ENCODE measurements around the gene EHD2. TPM values are rescaled to one million over a fixed set of nuclear protein-coding genes. Genes with fewer than 3 reads are reported as not detected.

Gene EHD2
- total RNA-seq, 1 donor from 2014 or later: 159 TPM

- no peak for DNase-seq (ENCODE audit: low read depth)
- FAIRE-seq: no peak
- no peak overlapping the region for H3K4me3 ChIP-seq (ENCODE audit: insufficient read depth, low read depth, low read length)
- H2AFZ ChIP-seq (ENCODE audit: low read depth, low read length): no peak overlapping the region
- H3K9me3 ChIP-seq (ENCODE audit: insufficient read depth, low read depth, low read length): no peaks in the 10 kb centered on the region
- H4K20me1 ChIP-seq (ENCODE audit: insufficient read depth, low read length): peaks cover 49% of the 10 kb centered on the region
- no peaks in the 10 kb centered on the region for H3K27me3 ChIP-seq (ENCODE audit: insufficient read depth, low read length)
- Mint-ChIP-seq H3K27ac (ENCODE audit: unreplicated experiment) (no peak overlapping the region), H3K36me3 (ENCODE audit: low read depth, unreplicated experiment) (peaks cover 4% of the 10 kb centered on the region), H3K4me3 (ENCODE audit: unreplicated experiment) (no peak overlapping the region), H3K4me1 (ENCODE audit: low read depth, unreplicated experiment) (no peaks in the 10 kb centered on the region), H3K9me3 (ENCODE audit: unreplicated experiment) (no peaks in the 10 kb centered on the region), H3K27me3 (ENCODE audit: low read depth, unreplicated experiment) (no peaks in the 10 kb centered on the region)
- H3K9ac ChIP-seq (ENCODE audit: low read length): no peak overlapping the region
- H3K79me2 ChIP-seq (ENCODE audit: insufficient read depth, low read length): peaks cover 9% of the 10 kb centered on the region
- peaks cover 5% of the 10 kb centered on the region for H3K36me3 ChIP-seq (ENCODE audit: insufficient read depth, low read length)
- no peak overlapping the region for H3K4me2 ChIP-seq (ENCODE audit: low read length)
- no peak overlapping the region for H3K27ac ChIP-seq (ENCODE audit: low read depth, low read length)
- no peak for TF ChIP-seq CTCF (IDR thresholded peaks at IDR 0.05; ENCODE audit: insufficient read depth, low read depth, low read length)
- TF ChIP-seq EZH2 (IDR thresholded peaks at IDR 0.05; ENCODE audit: insufficient read depth, low read length): no peak
- H3K4me1 ChIP-seq (ENCODE audit: insufficient read depth, low read length): no peaks in the 10 kb centered on the region
These were observed 19.3 kb upstream of the EHD2 start for GRCh38 chr19:47693903-47694302.

DNA sequence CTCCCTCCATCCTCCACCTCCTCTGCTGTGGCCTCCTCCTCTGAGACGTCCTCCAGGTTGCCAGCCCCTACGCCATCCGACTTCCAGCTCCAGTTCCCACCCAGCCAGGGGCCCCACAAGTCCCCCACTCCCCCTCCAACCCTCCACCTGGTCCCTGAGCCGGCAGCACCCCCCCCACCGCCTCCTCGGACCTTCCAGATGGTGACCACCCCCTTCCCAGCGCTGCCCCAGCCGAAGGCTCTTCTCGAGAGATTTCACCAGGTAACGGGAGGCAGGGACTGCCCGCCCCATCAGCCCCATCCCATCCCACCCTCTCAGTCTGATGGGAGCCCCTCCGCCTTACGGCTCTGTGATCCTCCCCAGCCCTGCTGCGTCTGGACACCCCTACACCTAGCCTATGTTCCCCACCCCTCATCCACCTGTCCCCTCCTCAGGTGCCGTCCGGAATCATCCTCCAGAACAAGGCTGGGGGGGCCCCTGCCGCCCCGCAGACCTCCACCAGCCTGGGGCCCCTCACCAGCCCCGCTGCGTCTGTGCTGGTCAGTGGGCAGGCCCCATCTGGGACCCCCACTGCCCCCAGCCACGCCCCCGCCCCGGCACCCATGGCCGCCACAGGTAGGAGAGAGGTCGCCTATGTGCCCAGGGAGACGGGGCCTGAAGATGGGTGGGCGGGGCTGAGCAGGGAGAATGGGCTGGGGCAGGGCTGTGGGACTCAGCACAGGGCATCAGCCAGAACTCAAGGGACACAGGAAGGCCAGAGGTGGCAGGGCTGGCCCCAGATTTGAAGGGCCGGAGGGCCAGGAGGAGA is 18.6 kb upstream of the EHD2 start:
- Mint-ChIP-seq H3K36me3 (ENCODE audit: low read depth, unreplicated experiment) (peaks cover 4% of the 10 kb centered on the region), H3K27ac (ENCODE audit: unreplicated experiment) (no peak overlapping the region), H3K4me3 (ENCODE audit: unreplicated experiment) (no peak overlapping the region), H3K27me3 (ENCODE audit: low read depth, unreplicated experiment) (no peaks in the 10 kb centered on the region), H3K4me1 (ENCODE audit: low read depth, unreplicated experiment) (no peaks in the 10 kb centered on the region), H3K9me3 (ENCODE audit: unreplicated experiment) (no peaks in the 10 kb centered on the region)
- no peak overlapping the region for H3K4me2 ChIP-seq (ENCODE audit: low read length)
- H3K9me3 ChIP-seq (ENCODE audit: insufficient read depth, low read depth, low read length): no peaks in the 10 kb centered on the region
- no peak overlapping the region for H3K27ac ChIP-seq (ENCODE audit: low read depth, low read length)
- no peak overlapping the region for H2AFZ ChIP-seq (ENCODE audit: low read depth, low read length)
- H3K79me2 ChIP-seq (ENCODE audit: insufficient read depth, low read length): peaks cover 9% of the 10 kb centered on the region
- peaks cover 55% of the 10 kb centered on the region for H4K20me1 ChIP-seq (ENCODE audit: insufficient read depth, low read length)
- no peaks in the 10 kb centered on the region for H3K4me1 ChIP-seq (ENCODE audit: insufficient read depth, low read length)
- no peak for FAIRE-seq
- H3K36me3 ChIP-seq (ENCODE audit: insufficient read depth, low read length): peaks cover 8% of the 10 kb centered on the region
- TF ChIP-seq EZH2 (IDR thresholded peaks at IDR 0.05; ENCODE audit: insufficient read depth, low read length) (no peak), CTCF (IDR thresholded peaks at IDR 0.05; ENCODE audit: insufficient read depth, low read depth, low read length) (no peak)
- H3K9ac ChIP-seq (ENCODE audit: low read length): no peak overlapping the region
- H3K4me3 ChIP-seq (ENCODE audit: insufficient read depth, low read depth, low read length): no peak overlapping the region
- no peaks in the 10 kb centered on the region for H3K27me3 ChIP-seq (ENCODE audit: insufficient read depth, low read length)
- DNase-seq (ENCODE audit: low read depth): no peak

All from astrocyte (in vitro differentiated cells and primary cell).